CD8-positive, alpha-beta memory T cell (primary cell): ENCODE results near the gene BTBD8. TPM values are rescaled to one million over a fixed set of nuclear protein-coding genes. Genes with fewer than 3 reads are reported as not detected.
A peak's percentile ranks its signal among the peaks of the same experiment; 100 is the strongest.
"Not testable (repeated sequence)": the region's sequence is repeated elsewhere in the genome, so short reads cannot be mapped to it uniquely, and the experiment has no call there.

Experiments
- CTCF ChIA-PET: fragments of 350-600 bp; sonication (Branson Sonifier 250); formaldehyde crosslinking; loops from one replicate; lab custom pipeline; 2021; ENCODE audit warnings: antibody characterized with exemption; lab: Charles Lee
- POLR2A ChIA-PET: fragments of 350-600 bp; sonication (Branson Sonifier 250); formaldehyde crosslinking; loops from one replicate; lab custom pipeline; 2021; ENCODE audit warnings: antibody characterized with exemption; lab: Charles Lee
- DNase-seq, 5 donors: peaks; one replicate each; pipeline versions ENCODE4 v3.0.0 to v3.0.0-alpha.2; 2020 to 2022; ENCODE audit warnings: mixed read lengths in 1 of 5
- H3K27ac ChIP-seq: one replicate; pipeline ENCODE4 v1.7.0; 2013; ENCODE audit warnings: low read depth, mild to moderate bottlenecking, low read length, moderate library complexity
- H3K27me3 ChIP-seq: 2 replicates; pipeline ENCODE4 v1.7.0; 2013; ENCODE audit warnings: low read length, mild to moderate bottlenecking; ENCODE audit not compliant: insufficient read depth, poor library complexity, severe bottlenecking
- H3K36me3 ChIP-seq: 2 replicates; pipeline ENCODE4 v1.7.0; 2013; ENCODE audit warnings: mild to moderate bottlenecking, low read length, moderate library complexity; ENCODE audit not compliant: insufficient read depth
- H3K4me1 ChIP-seq: 2 replicates; pipeline ENCODE4 v1.7.0; 2013; ENCODE audit warnings: mild to moderate bottlenecking, low read length, moderate library complexity; ENCODE audit not compliant: insufficient read depth
- H3K4me3 ChIP-seq: 2 replicates; pipeline ENCODE4 v1.7.0; 2013; ENCODE audit warnings: mild to moderate bottlenecking, low read length
- H3K9me3 ChIP-seq: 2 replicates; pipeline ENCODE4 v1.7.0; 2013; ENCODE audit warnings: mild to moderate bottlenecking, low read length
- H3K27ac Mint-ChIP-seq, 8 donors: one replicate each; pipeline ENCODE4 v1.8.0; 2020 to 2021; ENCODE audit warnings: mixed read lengths in 8 of 8, mild to moderate bottlenecking in 6 of 8, inconsistent platforms in 3 of 8, moderate library complexity in 3 of 8
- H3K27me3 Mint-ChIP-seq, 2 donors: one replicate each; pipeline ENCODE4 v1.8.0; 2020 to 2021; ENCODE audit warnings: mixed read lengths in 2 of 2, mild to moderate bottlenecking in 1 of 2, moderate library complexity in 1 of 2
- H3K36me3 Mint-ChIP-seq, 3 donors: one replicate each; pipeline ENCODE4 v1.8.0; 2020 to 2021; ENCODE audit warnings: mixed read lengths in 3 of 3, inconsistent platforms in 1 of 3, mild to moderate bottlenecking in 1 of 3
- H3K4me1 Mint-ChIP-seq, 3 donors: one replicate each; pipeline ENCODE4 v1.8.0; 2020 to 2021; ENCODE audit warnings: mixed read lengths in 3 of 3, inconsistent platforms in 1 of 3, mild to moderate bottlenecking in 1 of 3
- H3K4me3 Mint-ChIP-seq, 7 donors: one replicate each; pipeline ENCODE4 v1.8.0; 2020 to 2021; ENCODE audit warnings: mixed read lengths in 7 of 7, mild to moderate bottlenecking in 6 of 7, moderate library complexity in 4 of 7, inconsistent platforms in 2 of 7
- H3K9me3 Mint-ChIP-seq, 5 donors: one replicate each; pipeline ENCODE4 v1.8.0; 2020 to 2022; ENCODE audit warnings: mixed read lengths in 5 of 5, mild to moderate bottlenecking in 3 of 5, moderate library complexity in 2 of 5, inconsistent platforms in 1 of 5
- polyA plus RNA-seq: library from polyadenylated mRNA; unstranded; fragments of 300-500 nt; fragmentation: Illumina TruSeq; gene quantifications from one replicate; pipeline ENCODE4 v1.2.3, GENCODE V29; 2021
- total RNA-seq, 2 experiments: library from RNA; stranded (reverse); gene quantifications; one replicate each; pipeline ENCODE4 v1.2.3, GENCODE V29; 2021

Gene BTBD8
- total and polyA plus RNA-seq, 3 experiments from 2014 or later: 0.58 to 1.4 (median 1.2) TPM

GRCh38 chr1:92045766-92046495 lies 34.2 kb upstream of the BTBD8 start:
- no peak overlapping the region for H3K4me3 ChIP-seq
- H3K36me3 ChIP-seq: no peaks in the 10 kb centered on the region
- no peaks in the 10 kb centered on the region for H3K27me3 ChIP-seq
- no peaks in the 10 kb centered on the region for H3K9me3 Mint-ChIP-seq
- H3K9me3 ChIP-seq: no peaks in the 10 kb centered on the region
- DNase-seq: no peak
- H3K36me3 Mint-ChIP-seq: peaks cover 0 to 3% (median 0%) of the 10 kb centered on the region in 3 donors
- H3K27me3 Mint-ChIP-seq: peaks cover 0 to 12% of the 10 kb centered on the region in 2 donors
- no peaks in the 10 kb centered on the region for H3K4me1 Mint-ChIP-seq
- no peak overlapping the region for H3K27ac ChIP-seq
- H3K4me3 Mint-ChIP-seq: no peak overlapping the region
- H3K4me1 ChIP-seq: no peaks in the 10 kb centered on the region
- ChIA-PET CTCF (interaction anchor here (1.6 kb wide), 1 partner anchor 14 kb away, joined by 3 read pairs; no protein-coding TSS in a partner anchor), POLR2A (interaction anchor here (0.6 kb wide), 1 partner anchor 17 kb away, joined by 4 read pairs; no protein-coding TSS in a partner anchor)
- H3K27ac Mint-ChIP-seq: no peak overlapping the region

GRCh38 chr1:92051948-92052347 lies 28.2 kb upstream of the BTBD8 start:
- no peaks in the 10 kb centered on the region for H3K4me1 ChIP-seq
- Mint-ChIP-seq H3K27me3 (peaks cover 2 to 8% of the 10 kb centered on the region in 2 donors), H3K27ac (no peak overlapping the region), H3K36me3 (peaks cover 0 to 3% (median 0%) of the 10 kb centered on the region in 3 donors), H3K4me1 (no peaks in the 10 kb centered on the region), H3K4me3 (no peak overlapping the region), H3K9me3 (no peaks in the 10 kb centered on the region)
- no peak overlapping the region for H3K27ac ChIP-seq
- H3K36me3 ChIP-seq: no peaks in the 10 kb centered on the region
- no peak overlapping the region for H3K4me3 ChIP-seq
- DNase-seq: no peak
- no peaks in the 10 kb centered on the region for H3K9me3 ChIP-seq
- ChIA-PET POLR2A (no interaction called here), CTCF (interaction anchor here (0.9 kb wide), 1 partner anchor 18 kb away, joined by 3 read pairs; no protein-coding TSS in a partner anchor)
- no peaks in the 10 kb centered on the region for H3K27me3 ChIP-seq

DNA sequence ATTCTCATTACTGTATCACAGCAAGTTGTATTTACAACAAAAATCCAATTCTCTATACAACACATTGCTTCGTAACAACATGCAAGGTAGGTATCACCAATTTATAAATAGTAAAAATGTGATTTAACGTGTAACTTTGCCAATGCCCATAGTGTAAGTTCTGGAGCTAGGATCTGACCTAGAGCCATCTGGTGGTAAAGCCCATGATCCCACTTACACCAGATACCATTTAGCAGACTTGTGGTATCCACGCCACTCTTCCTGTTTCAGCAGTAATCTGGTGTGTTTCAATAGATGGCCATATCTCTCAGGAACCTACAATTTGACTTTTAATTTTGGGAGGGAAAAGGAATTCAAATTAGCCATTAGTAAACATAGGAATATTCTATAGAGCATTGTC lies 15.1 kb upstream of the BTBD8 start:
- Mint-ChIP-seq H3K9me3 (no peaks in the 10 kb centered on the region), H3K27ac (no peak overlapping the region), H3K4me3 (no peak overlapping the region), H3K36me3 (no peaks in the 10 kb centered on the region), H3K4me1 (no peaks in the 10 kb centered on the region), H3K27me3 (peaks cover 0 to 5% of the 10 kb centered on the region in 2 donors)
- no peak for DNase-seq
- Histone ChIP-seq H3K36me3 (no peaks in the 10 kb centered on the region), H3K27ac (no peak overlapping the region), H3K4me1 (no peaks in the 10 kb centered on the region), H3K27me3 (no peaks in the 10 kb centered on the region), H3K4me3 (no peak overlapping the region), H3K9me3 (no peaks in the 10 kb centered on the region)
- ChIA-PET CTCF (no interaction called here), POLR2A (no interaction called here)

- Mint-ChIP-seq H3K4me1 (no peaks in the 10 kb centered on the region), H3K27me3 (peaks cover 0 to 5% of the 10 kb centered on the region in 2 donors), H3K4me3 (no peak overlapping the region), H3K27ac (no peak overlapping the region), H3K9me3 (no peaks in the 10 kb centered on the region), H3K36me3 (no peaks in the 10 kb centered on the region)
- no peak for DNase-seq
- ChIA-PET POLR2A (no interaction called here), CTCF (no interaction called here)
- Histone ChIP-seq H3K36me3 (no peaks in the 10 kb centered on the region), H3K27me3 (no peaks in the 10 kb centered on the region), H3K9me3 (no peaks in the 10 kb centered on the region), H3K4me1 (no peaks in the 10 kb centered on the region), H3K27ac (no peak overlapping the region), H3K4me3 (no peak overlapping the region)
These were observed 13.8 kb upstream of the BTBD8 start for GRCh38 chr1:92066321-92066720.

DNA sequence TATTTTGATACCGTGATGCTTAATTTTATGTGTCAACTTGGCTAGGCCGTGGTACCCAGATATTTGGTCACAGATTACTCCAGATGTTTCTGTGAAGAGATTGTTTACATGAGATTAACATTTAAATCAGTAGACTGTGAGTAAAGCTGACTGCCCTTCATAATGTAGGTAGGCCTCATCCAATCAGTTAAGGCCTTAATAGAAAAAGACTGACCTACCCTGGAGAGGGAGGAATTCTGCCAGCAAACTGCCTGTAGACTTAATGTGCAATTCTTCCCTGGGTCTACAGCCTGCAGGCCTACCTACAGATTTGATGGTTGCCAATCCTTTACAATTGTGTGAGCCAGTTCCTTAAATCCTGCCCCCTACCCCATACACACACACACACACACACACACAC lies 9.3 kb upstream of the BTBD8 start:
- Histone ChIP-seq H3K9me3 (no peaks in the 10 kb centered on the region), H3K4me3 (no peak overlapping the region), H3K27ac (no peak overlapping the region), H3K27me3 (no peaks in the 10 kb centered on the region), H3K4me1 (no peaks in the 10 kb centered on the region), H3K36me3 (no peaks in the 10 kb centered on the region)
- peaks cover 0 to 2% (median 0%) of the 10 kb centered on the region in 3 donors for H3K36me3 Mint-ChIP-seq
- H3K27ac Mint-ChIP-seq: no peak overlapping the region
- H3K4me3 Mint-ChIP-seq: no peak overlapping the region
- POLR2A ChIA-PET: no interaction called here
- peaks cover 0 to 1% of the 10 kb centered on the region in 2 donors for H3K27me3 Mint-ChIP-seq
- CTCF ChIA-PET: interaction anchor here (1.4 kb wide), 1 partner anchor 10 kb away, joined by 5 read pairs; the partner anchor contains the start of gene BTBD8
- no peaks in the 10 kb centered on the region for H3K9me3 Mint-ChIP-seq
- DNase-seq: no peak
- H3K4me1 Mint-ChIP-seq: no peaks in the 10 kb centered on the region

GRCh38 chr1:92074446-92074845 lies 5.7 kb upstream of the BTBD8 start:
- POLR2A ChIA-PET, DNase-seq: not testable (repeated sequence)

GRCh38 chr1:92075311-92075710 lies 4.8 kb upstream of the BTBD8 start, which contains the start of gene SETSIP:
Gene SETSIP (minus strand): TSS chr1:92075411. CDS start chr1:92075411, 0 bp downstream.
- peaks cover 0 to 4% (median 2%) of the 10 kb centered on the region in 3 donors for H3K36me3 Mint-ChIP-seq
- Histone ChIP-seq H3K36me3 (no peaks in the 10 kb centered on the region), H3K27ac (no peak within 1 kb of the TSS), H3K9me3 (no peaks in the 10 kb centered on the region), H3K4me3 (no peak within 1 kb of the TSS), H3K27me3 (no peaks in the 10 kb centered on the region), H3K4me1 (no peaks in the 10 kb centered on the region)
- ChIA-PET CTCF (interaction anchor here (2.0 kb wide), 1 partner anchor 10 kb away, joined by 5 read pairs; no protein-coding TSS in a partner anchor), POLR2A (no interaction called here)
- no peaks in the 10 kb centered on the region for H3K27me3 Mint-ChIP-seq
- H3K9me3 Mint-ChIP-seq: no peaks in the 10 kb centered on the region
- H3K4me1 Mint-ChIP-seq: peaks cover 6% of the 10 kb centered on the region in 3 donors
- no peak for DNase-seq
- H3K4me3 Mint-ChIP-seq: peak within 1 kb of the TSS in 1 of 7 donors; percentile 14
- peak within 1 kb of the TSS in 3 of 8 donors; percentile 0 to 39 (median 38) for H3K27ac Mint-ChIP-seq

More at GRCh38 chr1:92074446-92074845, 5.7 kb upstream of the BTBD8 start:
- H3K4me3 Mint-ChIP-seq: peak overlapping the region in 1 of 7 donors; percentile 14
- H3K4me1 ChIP-seq, H3K36me3 Mint-ChIP-seq, H3K9me3 Mint-ChIP-seq, H3K27me3 Mint-ChIP-seq, H3K4me3 ChIP-seq, H3K27ac ChIP-seq, H3K9me3 ChIP-seq, H3K27me3 ChIP-seq, H3K4me1 Mint-ChIP-seq, H3K36me3 ChIP-seq: not testable (repeated sequence)
- CTCF ChIA-PET: interaction anchor here (2.0 kb wide), 1 partner anchor 10 kb away, joined by 5 read pairs; no protein-coding TSS in a partner anchor
- H3K27ac Mint-ChIP-seq: peak overlapping the region in 3 of 8 donors; percentile 0 to 39 (median 38)

GRCh38 chr1:92076363-92076762 lies 3.8 kb upstream of the BTBD8 start:
- Histone ChIP-seq H3K9me3 (no peaks in the 10 kb centered on the region), H3K36me3 (no peaks in the 10 kb centered on the region), H3K27me3 (no peaks in the 10 kb centered on the region), H3K27ac (no peak overlapping the region), H3K4me1 (peaks cover 5% of the 10 kb centered on the region), H3K4me3 (no peak overlapping the region)
- ChIA-PET POLR2A (no interaction called here), CTCF (no interaction called here)
- H3K9me3 Mint-ChIP-seq: no peaks in the 10 kb centered on the region
- H3K4me1 Mint-ChIP-seq: peaks cover 6 to 10% (median 10%) of the 10 kb centered on the region in 3 donors
- peaks cover 0 to 8% (median 2%) of the 10 kb centered on the region in 3 donors for H3K36me3 Mint-ChIP-seq
- DNase-seq: no peak
- H3K27ac Mint-ChIP-seq: no peak overlapping the region
- H3K4me3 Mint-ChIP-seq: no peak overlapping the region
- no peaks in the 10 kb centered on the region for H3K27me3 Mint-ChIP-seq
